Uterus (tissue), 2 donors: ENCODE measurements around the gene WEE1.

ENCODE experiments used
- CTCF ChIP-seq, 4 experiments: fragments of 200-600 bp in 2 of 4; fragments of 450-650 bp in 2 of 4; sonication (generic) in 2 of 4; IDR thresholded peaks; one replicate each; pipeline ENCODE4 v1.5.1; 2016 to 2019; ENCODE audit warnings: antibody characterized with exemption in 4 of 4, mild to moderate bottlenecking in 2 of 4, moderate library complexity in 1 of 4
- POLR2A ChIP-seq, 2 donors: fragments of 450-650 bp; IDR thresholded peaks; one replicate each; pipeline ENCODE4 v1.6.1; 2016; ENCODE audit warnings: antibody characterized with exemption in 2 of 2, mild to moderate bottlenecking in 1 of 2, moderate library complexity in 1 of 2

GRCh38 chr11:9605742-9606141 lies 32.3 kb downstream of the WEE1 start:
- TF ChIP-seq POLR2A (IDR thresholded peaks at IDR 0.05) = no peak
- no peak for TF ChIP-seq CTCF (IDR thresholded peaks at IDR 0.05)
